Measurements from ENCODE around the gene CCDC201. TPM values are rescaled to one million over a fixed set of nuclear protein-coding genes. Genes with fewer than 3 reads are reported as not detected.
A peak's percentile ranks its signal among the peaks of the same experiment; 100 is the strongest.

Gene CCDC201
- total and polyA plus RNA-seq, 10 donors, result not detected

- Histone ChIP-seq H3K36me3 (peaks cover 0 to 5% (median 2%) of the 10 kb centered on the region in 6 donors), H3K4me1 (peaks cover under 1 to 51% (median 32%) of the 10 kb centered on the region in 6 donors), H3K27ac (peak overlapping the region in 1 of 8 donors; percentile 45), H3K9me3 (no peaks in the 10 kb centered on the region), H3K27me3 (replicated peaks in 1 of 7) (peaks cover 0 to 72% (median 39%) of the 10 kb centered on the region in 7 donors), H3K4me3 (peak overlapping the region in 5 of 8 donors; percentile 7 to 38 (median 15))
- TF ChIP-seq POLR2AphosphoS5 (IDR thresholded peaks at IDR 0.05) (peak in 1 of 3 donors; percentile 52), POLR2A (IDR thresholded peaks at IDR 0.05) (no peak), CTCF (IDR thresholded peaks at IDR 0.05 in 8 of 11, conservative IDR thresholded peaks at IDR 0.05 in 3 of 11) (peak; percentile 41 to 93 (median 83))
- intact Hi-C loops (cut with DNase I; ENCODE audit: low total_unique reads), result no loop called here
- WGBS, 5 donors, result 5 to 11% (median 7%) methylated on average over 15 of the region's 15 CpGs
- DNase-seq, result peak; percentile 91
Observed at GRCh38 chr7:45917658-45918057, 44.8 kb upstream of the CCDC201 start.

GRCh38 chr7:45917064-45917463 lies 44.2 kb upstream of the CCDC201 start:
- Histone ChIP-seq H3K36me3 (peaks cover 0 to 5% (median 2%) of the 10 kb centered on the region in 6 donors), H3K4me3 (peak overlapping the region in 1 of 8 donors; percentile 31), H3K27me3 (replicated peaks in 1 of 7) (peaks cover 0 to 66% (median 39%) of the 10 kb centered on the region in 7 donors), H3K27ac (no peak overlapping the region), H3K4me1 (peaks cover 0 to 45% (median 26%) of the 10 kb centered on the region in 6 donors), H3K9me3 (no peaks in the 10 kb centered on the region)
- TF ChIP-seq CTCF (IDR thresholded peaks at IDR 0.05 in 8 of 11, conservative IDR thresholded peaks at IDR 0.05 in 3 of 11) (no peak), POLR2AphosphoS5 (IDR thresholded peaks at IDR 0.05) (no peak), POLR2A (IDR thresholded peaks at IDR 0.05) (no peak)
- 68 to 82% (median 73%) methylated on average over 14 of the region's 14 CpGs for WGBS, 5 donors
- intact Hi-C loops (cut with DNase I; ENCODE audit: low total_unique reads), result no loop called here
- no peak for DNase-seq

- Histone ChIP-seq H3K9me3 (no peaks in the 10 kb centered on the region), H3K27ac (no peak overlapping the region), H3K4me3 (no peak overlapping the region), H3K36me3 (peaks cover 0 to 5% (median 2%) of the 10 kb centered on the region in 6 donors), H3K27me3 (replicated peaks in 1 of 7) (peaks cover 0 to 51% (median 30%) of the 10 kb centered on the region in 7 donors), H3K4me1 (peaks cover 0 to 31% (median 11%) of the 10 kb centered on the region in 6 donors)
- intact Hi-C loops (cut with DNase I; ENCODE audit: low total_unique reads), result no loop called here
- 76 to 86% (median 83%) methylated on average over 3 of the region's 3 CpGs for WGBS, 5 donors
- TF ChIP-seq CTCF (IDR thresholded peaks at IDR 0.05 in 8 of 11, conservative IDR thresholded peaks at IDR 0.05 in 3 of 11) (no peak), POLR2AphosphoS5 (IDR thresholded peaks at IDR 0.05) (no peak), POLR2A (IDR thresholded peaks at IDR 0.05) (no peak)
- DNase-seq, result no peak
Observed at GRCh38 chr7:45915606-45916005, 42.7 kb upstream of the CCDC201 start.

- Histone ChIP-seq H3K9me3 (no peaks in the 10 kb centered on the region), H3K4me3 (no peak overlapping the region), H3K27me3 (replicated peaks in 1 of 7) (peaks cover 0 to 44% (median 24%) of the 10 kb centered on the region in 7 donors), H3K27ac (no peak overlapping the region), H3K36me3 (peaks cover 0 to 5% (median 2%) of the 10 kb centered on the region in 6 donors), H3K4me1 (peaks cover 0 to 24% (median 6%) of the 10 kb centered on the region in 6 donors)
- DNase-seq, result no peak
- 84 to 92% (median 89%) methylated on average over 12 of the region's 12 CpGs for WGBS, 5 donors
- intact Hi-C loops (cut with DNase I; ENCODE audit: low total_unique reads), result no loop called here
- TF ChIP-seq CTCF (IDR thresholded peaks at IDR 0.05 in 8 of 11, conservative IDR thresholded peaks at IDR 0.05 in 3 of 11) (no peak), POLR2AphosphoS5 (IDR thresholded peaks at IDR 0.05) (no peak), POLR2A (IDR thresholded peaks at IDR 0.05) (no peak)
Observed at GRCh38 chr7:45914911-45915310, 42.0 kb upstream of the CCDC201 start.
